Suppressor macrophage (primary cell): ENCODE data around the gene PTPA.
"Not testable (repeated sequence)": the region's sequence is repeated elsewhere in the genome, so short reads cannot be mapped to it uniquely, and the experiment has no call there.

Experiments
- DNase-seq, 4 experiments: peaks; one replicate each; pipeline ENCODE4 v3.0.0-alpha.2; 2020 to 2022

The PTPA gene

GRCh38 chr9:129109952-129110739, 1.1 kb upstream of the PTPA start:
- DNase-seq: no peak

DNA sequence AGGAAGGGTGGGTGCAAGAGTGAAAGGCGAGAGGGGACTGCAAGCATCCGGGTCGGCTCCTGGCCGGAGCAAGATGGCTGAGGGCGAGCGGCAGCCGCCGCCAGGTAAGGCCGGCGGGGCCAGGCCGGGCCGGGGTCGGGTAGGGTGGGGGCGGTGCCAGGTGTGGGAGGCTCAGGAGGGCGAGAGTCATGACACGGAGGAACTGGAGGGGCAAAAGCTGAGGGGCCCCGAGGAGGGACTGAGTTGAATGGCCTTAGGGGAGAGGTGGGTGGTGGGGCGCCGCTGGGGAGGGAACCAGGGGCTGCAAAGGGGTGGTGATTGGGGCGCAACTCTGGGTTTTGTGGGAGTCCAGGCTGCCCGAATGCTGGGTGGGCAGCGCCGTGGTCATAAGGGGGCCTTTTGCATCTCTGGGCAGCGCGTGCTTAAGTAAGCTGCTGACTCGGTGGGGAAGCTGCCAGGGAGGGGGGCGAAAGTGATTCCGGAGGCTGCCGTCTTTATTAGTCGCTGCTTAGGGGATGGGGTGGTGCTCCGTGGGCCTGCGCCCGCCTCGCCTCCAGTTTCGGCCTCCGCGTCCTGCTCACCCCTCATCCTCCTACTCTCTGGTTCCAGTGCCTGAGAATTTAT, 425 bp downstream of the PTPA start:
- peak; percentile 30 to 56 (median 42) for DNase-seq

DNA sequence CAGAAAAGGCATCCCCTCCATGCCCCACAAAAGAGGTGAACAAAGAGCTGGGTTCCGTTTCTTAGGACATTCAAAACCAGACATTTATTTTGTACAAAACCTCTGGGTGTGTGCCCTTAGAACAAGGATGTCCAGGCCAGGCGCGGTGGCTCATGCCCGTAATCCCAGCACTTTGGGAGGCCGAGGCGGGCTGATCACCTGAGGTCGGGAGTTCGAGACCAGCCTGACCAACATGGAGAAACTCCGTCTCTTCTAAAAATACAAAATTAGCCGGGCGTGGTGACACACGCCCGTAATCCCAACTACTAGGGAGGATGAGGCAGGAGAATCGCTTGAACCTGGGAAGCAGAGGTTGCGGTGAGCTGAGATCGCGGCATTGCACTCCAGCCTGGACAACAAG, 1.3 kb downstream of the PTPA start:
- not testable (repeated sequence) for DNase-seq

- peak; percentile 57 to 78 (median 76) for DNase-seq
These were observed 2.6 kb downstream of the PTPA start for GRCh38 chr9:129113645-129114304.

- no peak for DNase-seq
These were observed 7.6 kb downstream of the PTPA start for GRCh38 chr9:129118799-129119198.

DNA sequence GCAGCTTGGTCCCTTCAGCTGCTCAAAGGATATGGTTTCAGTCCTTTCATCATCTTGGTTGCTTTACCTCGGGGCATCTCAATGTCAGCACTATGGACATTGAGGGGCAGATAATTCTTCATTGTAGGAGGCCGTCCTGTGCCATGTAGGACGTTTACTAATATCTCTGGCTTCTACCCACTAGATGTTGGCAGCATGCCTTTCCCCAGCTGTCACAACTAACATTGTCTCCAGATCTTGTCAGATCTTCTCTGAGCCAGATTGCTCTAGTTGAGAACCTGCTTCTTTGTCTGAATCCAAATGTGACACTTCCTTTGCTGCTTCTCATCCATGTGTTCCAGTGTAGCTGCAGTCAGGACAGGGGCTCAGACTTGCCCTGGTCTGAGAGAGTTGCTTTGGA, 10.3 kb downstream of the PTPA start:
- no peak for DNase-seq

- DNase-seq: no peak
These were observed 10.9 kb downstream of the PTPA start for GRCh38 chr9:129122133-129122532.

GRCh38 chr9:129122976-129123375, 11.8 kb downstream of the PTPA start:
- not testable (repeated sequence) for DNase-seq

GRCh38 chr9:129124506-129125069, 13.4 kb downstream of the PTPA start:
- no peak for DNase-seq

GRCh38 chr9:129125478-129125877, 14.3 kb downstream of the PTPA start:
- DNase-seq: peak in 3 of 4 experiments; percentile 46 to 61 (median 58)

GRCh38 chr9:129126749-129127618, 15.8 kb downstream of the PTPA start:
- DNase-seq: no peak

DNA sequence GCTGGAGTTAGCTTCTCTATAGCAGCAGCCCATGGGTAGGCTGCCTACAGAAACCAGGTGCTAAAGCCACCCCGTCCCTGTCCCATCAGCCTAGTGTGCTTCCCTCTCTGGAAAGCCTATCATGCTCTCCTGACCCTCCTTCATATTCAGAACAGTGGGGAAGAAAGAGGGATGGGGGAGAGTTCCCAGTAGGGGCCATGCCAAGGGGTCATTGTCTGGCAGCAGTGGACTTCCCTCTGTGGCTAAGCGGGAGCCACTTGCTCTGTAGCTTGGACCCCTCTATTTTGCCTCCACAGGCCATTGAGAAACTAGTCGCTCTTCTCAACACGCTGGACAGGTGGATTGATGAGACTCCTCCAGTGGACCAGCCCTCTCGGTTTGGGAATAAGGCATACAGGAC, 17.5 kb downstream of the PTPA start:
- DNase-seq: no peak

- DNase-seq: not testable (repeated sequence)
These were observed 19.1 kb downstream of the PTPA start for GRCh38 chr9:129130271-129130670.

DNA sequence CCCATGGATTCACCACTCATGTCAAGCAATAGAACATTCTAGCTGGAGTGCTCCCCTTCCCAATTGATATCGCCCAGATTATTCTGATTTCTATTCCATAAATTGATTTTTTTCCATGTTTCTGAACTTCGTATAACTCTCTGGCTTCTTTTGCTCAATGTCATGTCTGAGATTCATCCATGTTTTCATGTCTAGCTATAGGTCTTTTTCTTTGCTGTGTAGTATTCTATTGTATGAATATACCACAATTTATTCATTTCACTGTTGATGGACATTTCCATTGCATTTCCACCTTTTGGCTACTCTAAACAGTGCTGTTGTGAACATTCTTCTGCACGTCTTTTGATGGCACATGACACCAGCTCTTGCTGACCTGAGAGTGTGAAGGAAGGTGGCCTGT, 19.6 kb downstream of the PTPA start:
- DNase-seq: no peak

DNA sequence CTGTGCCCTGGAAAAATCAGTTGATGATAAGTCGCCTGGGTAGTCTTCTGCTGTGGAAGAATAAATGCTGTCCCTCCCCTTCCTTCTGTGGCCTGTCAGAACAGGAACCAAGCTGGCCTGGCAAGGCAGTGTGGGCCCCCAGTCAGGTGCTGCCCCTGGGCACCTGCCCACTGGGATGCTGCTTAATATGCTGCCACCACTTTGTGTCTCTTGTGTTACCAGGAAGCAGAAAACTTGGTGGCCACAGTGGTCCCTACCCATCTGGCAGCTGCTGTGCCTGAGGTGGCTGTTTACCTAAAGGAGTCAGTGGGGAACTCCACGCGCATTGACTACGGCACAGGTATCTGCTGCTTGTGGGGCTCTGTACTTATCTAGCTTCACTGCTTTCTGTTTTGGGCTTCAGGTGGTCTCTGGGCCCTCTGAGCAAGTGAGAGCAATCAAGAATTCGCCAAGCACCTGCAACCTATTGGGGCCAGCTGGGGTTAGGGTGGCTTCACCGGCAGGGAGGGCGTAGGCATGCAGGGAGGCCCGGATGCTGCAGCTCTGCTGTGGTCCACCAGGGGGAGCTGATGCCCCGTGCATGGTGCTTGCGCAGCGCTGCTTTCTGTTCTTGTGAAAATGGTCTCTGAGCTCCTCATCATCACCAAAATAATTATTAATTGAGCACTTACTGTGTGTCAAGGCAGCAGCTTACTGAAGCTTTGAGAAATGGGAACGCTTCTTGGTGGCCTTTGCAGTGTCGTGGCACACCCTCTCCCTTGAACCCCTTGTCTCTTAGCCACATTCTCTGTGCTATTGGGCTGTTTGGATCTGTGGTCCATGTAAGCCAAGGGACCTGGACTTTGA, 20.3 kb downstream of the PTPA start:
- DNase-seq: peak; percentile 79 to 89 (median 84)

- no peak for DNase-seq
These were observed 21.9 kb downstream of the PTPA start for GRCh38 chr9:129133082-129133481.

DNA sequence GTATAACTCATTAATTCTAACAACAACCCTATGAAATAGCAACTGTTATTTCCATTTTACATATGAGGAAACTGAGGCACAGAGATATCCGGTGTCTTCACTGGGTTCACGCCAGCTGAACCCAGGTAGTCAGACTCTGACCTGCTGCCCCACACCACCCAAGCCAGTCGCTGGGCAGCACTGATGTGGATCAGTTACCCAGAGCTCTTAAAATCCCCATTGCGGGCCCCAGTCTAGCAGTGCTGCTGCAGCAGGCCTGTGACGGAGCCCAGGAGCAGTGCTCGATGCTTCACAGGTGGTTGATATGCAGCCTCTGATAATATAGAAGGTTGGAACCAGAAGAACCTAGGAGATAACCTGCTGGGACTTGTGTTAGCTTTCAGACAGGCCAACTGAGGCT, 24.3 kb downstream of the PTPA start:
- DNase-seq: no peak

DNA sequence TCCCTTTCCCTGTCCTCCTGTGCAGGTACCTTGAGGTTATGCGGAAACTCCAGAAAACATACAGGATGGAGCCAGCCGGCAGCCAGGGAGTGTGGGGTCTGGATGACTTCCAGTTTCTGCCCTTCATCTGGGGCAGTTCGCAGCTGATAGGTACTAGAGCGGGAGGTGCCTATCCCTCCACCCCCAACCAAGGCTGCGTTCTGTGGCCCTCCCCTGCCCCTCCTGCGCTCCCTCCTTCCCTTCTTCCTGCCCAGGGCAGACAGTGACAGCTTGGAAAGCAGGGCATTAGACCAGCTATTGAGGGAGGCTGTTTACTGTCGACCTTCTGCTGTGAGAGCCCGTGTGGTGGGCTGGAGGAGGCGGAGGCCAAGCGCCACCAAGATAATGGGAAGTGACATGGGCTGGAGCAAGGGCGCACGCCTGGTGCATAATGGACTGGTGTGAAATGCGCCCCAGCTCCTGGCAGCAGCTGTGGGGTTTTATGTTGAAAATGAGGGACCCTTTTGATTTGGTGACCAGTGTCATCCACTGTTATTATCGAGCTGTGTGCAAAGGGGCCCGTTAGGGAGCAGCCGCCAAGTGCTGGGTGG, 25.3 kb downstream of the PTPA start:
- DNase-seq: no peak

- DNase-seq: no peak
These were observed 26.3 kb downstream of the PTPA start for GRCh38 chr9:129137292-129138143.

GRCh38 chr9:129138144-129138462, 26.9 kb downstream of the PTPA start:
- no peak for DNase-seq
